GM19351 (cell line): ENCODE data around the gene FBRS.
"Not testable (repeated sequence)": the region's sequence is repeated elsewhere in the genome, so short reads cannot be mapped to it uniquely, and the experiment has no call there.

Experiments used
- ATAC-seq: cut with Tn5 transposase; IDR thresholded peaks from one replicate; pipeline ENCODE4 v1.9.1; 2021; ENCODE audit warnings: mild to moderate bottlenecking, moderate library complexity; ENCODE audit not compliant: unreplicated experiment

FBRS gene

DNA sequence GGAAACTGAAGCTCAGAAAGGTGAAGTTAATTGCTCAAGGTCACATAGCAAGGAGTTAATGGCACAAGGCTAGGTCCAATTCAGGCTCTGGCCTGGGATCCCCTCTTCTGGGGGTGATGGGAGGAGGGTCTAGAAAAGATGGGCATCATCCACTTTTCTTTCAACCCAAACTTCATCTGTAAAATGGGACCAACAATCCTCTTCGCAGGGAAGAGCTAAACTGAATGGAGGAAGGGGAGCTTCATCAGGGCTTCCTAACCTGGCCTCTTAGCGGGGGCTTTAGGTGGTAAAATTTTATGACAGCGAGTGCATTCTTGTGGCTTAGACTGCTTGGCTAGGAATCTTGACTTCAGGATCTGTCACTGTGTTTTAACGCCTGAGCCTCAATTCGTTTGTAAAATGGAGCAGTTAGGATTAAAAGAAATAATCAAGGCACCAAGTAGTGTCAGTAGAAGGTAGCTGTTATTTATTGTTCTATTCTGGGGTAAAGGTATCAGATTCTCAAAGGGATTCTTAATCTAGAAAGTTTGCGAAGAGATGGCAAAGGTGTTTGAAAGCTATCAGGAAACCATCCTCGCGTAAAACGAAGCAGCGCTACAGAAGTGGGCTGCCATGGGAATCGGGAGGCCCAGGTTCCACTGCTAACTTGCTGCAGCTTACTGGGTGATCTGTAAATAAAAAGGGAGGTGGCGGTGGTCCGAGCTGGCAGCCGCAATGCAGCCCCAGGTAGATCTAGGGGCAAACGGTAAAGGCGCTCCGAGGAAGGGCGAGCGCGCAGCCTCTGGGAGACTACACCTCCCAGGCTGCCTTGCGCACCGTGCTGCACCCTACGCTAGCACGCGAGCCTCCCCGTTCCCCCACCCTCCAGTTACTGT lies 39.3 kb downstream of the FBRS start:
- peak; percentile 87 for ATAC-seq

DNA sequence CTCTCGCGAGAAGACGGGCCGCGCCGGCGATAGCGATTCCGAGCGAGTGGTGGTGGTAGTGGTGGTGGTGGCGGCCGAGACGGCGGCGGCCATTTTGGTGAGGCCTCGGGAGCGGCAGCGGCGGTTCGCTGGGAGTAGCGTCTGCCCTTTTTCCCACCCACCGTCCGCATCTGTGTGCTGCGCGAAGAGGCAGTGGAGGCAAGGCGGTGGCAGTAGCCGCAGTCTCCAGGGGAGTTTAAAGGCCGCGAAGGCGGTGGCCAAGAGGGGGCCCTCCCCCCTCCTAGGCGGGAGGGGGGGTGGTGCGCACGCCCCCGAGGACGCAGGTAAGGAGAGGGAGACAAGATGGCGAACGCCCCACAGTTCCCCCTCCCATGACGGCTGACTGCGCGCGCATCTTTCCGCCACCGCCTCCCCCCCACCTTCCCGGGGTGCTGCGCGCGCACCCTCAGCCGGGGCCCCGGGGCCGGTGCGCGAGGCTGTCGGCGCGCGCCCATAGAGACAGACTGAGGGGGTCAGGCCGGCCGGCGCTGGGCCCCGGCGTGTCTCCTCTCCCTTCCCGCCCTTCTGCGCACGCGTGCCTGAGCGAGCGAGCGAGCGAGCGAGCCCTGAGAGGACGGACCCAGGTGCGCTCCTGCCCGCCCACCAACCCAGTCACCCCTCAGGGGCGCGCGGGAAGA lies 40.0 kb downstream of the FBRS start:
- ATAC-seq: peak; percentile 58

DNA sequence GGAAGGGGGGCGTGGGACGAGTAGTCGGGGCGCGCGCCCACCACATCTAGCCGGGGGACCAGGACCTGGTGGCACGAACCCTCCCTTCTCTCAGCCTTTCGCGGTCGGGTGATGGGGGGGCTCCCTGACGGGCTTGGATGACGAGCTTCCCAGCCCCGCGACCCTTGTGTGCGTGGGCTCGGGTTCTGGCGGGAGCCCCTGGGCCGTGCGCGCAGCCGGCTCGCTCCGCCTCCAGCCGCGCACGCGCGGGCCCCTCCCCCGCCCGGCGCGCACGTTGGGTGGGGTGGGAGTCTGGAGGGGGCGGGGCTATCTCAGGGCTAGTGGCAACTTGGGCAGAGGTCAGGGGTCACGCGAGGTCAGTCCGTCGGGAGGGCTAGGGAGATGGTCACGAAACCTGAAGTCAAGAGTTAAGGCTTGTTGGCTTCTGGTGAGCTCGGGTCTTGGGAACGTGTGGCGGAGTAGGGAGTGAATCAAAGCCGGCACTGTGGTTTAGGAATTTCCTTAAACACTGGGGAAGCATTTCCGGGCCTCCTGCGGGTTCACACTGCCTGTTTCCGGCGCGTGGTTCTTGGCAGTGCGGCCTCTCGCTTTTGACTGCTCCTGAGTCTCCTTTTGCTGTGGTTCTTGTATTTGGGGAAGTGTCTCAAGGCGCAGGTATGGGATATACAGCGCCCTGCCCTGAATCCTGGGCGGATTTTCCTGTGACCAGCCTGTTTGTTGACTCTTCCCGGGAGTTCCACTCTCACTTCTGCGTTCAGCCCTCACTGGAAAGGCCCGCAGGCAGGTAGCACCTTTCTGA lies 40.8 kb downstream of the FBRS start, which contains the start of gene SRCAP:
Gene SRCAP, plus strand, starts transcription at position 356 of the 799 bp plus-strand sequence. CDS start 1,654 bp downstream, outside the sequence.
- ATAC-seq: peak; percentile 22

DNA sequence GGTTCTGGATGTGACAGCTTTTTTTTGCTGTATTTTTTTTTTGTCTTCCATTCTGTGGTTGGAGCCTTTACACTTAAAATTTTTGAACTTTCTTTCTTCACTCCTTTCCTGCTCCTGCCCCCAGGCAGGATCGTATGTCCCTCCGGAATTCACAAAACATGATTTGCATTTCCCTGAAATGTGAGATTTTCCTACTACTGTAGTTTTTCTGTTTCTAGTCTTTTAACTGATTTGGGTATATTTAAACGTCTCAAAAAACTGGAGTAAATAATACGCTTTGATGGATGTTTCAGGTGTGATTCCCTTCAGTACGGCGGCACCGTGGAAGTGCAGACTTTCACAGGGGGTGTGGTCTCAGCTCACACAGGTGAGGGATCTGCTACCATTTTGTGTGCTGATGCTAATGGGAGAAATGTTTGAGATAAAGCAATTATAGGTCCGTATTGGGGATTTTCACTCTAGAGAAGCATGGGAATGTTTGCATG lies 41.4 kb downstream of the FBRS start:
- ATAC-seq: no peak

DNA sequence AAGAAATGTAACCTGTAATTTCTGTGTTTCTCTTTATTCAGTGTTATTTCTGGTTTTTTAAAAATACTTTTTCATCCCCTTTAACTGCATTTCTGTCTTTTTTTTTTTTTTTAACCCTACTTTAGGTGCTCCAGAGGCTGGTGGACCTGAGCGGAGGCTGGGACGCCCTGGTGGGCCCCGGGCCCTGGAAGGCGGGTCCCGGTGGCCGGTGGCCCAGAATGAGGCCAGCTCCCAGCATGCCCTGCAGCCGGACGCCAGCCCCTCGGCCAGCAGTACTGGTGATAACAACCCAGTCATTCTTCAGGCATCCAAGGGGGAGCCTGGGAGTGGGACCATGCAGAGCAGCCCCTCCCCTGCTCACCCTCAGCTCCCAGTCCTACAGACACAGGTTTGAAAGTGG lies 42.3 kb downstream of the FBRS start:
- ATAC-seq: no peak

DNA sequence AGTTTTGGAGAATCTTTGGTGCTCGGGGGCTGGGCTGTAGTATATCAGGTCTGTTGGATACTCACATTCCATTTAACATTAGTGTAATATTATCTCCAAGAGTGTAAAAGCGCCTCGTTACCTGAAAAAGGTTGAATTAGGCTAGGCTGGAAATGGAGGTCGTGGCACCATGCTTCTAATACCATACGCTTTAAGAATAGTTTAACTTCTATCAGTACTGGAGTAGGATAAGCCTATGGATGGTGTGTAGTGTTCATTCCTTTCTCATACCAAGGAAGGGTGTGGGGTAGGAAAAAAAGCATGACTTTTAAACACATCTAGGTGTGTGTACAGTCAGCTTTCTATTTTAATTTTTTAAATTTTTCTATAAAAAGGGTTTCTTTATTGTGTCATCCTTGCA lies 42.7 kb downstream of the FBRS start:
- ATAC-seq: no peak

DNA sequence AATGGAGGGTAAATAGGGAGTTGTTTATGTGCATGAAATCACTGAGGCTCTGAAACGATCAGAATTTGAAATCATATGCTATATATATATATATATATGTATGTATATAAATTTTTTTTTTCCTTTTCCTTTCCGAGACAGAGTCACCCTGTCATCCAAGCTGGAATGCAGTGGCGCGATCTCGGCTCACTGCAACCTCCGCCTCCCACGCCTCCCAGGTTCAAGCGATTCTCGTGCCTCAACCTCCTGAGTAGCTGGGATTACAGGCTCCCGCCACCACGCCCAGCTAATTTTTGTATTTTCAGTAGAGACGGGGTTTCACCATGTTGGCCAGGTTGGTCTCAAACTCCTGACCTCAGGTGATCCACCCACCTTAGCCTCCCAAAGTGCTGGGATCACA lies 44.8 kb downstream of the FBRS start:
- ATAC-seq: not testable (repeated sequence)

DNA sequence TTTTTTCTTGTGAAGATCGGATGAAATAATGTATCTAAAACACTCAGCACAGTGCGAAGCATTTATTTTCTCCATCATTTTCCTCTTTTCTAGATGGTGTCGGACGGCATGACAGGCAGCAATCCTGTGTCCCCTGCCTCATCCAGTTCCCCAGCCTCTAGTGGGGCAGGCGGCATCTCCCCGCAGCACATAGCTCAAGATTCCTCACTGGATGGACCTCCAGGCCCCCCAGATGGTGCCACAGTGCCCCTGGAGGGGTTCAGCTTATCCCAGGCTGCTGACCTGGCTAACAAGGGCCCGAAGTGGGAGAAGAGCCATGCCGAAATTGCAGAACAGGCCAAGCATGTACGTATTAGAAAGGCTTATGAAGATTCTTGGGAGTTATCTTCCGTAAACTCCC lies 45.7 kb downstream of the FBRS start:
- no peak for ATAC-seq

DNA sequence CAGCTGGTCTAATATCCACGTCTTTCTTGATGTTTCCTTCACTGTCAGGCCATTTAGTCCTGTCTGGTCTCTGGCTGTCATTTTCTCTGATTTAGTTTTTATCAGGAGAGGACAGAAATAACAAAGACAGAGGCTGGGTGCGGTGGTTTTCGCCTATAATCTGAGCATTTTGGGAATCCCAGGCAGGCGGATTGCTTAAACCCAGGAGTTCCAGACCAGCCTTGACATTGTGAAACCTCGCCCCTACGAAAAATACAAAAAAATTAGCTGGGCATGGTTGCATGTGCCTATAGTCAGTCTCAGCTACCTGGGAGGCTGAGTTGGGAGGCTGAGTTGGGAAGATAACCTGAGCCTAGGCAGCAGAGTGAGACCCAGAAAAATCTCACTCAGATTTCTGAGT lies 47.8 kb downstream of the FBRS start:
- ATAC-seq: no peak

DNA sequence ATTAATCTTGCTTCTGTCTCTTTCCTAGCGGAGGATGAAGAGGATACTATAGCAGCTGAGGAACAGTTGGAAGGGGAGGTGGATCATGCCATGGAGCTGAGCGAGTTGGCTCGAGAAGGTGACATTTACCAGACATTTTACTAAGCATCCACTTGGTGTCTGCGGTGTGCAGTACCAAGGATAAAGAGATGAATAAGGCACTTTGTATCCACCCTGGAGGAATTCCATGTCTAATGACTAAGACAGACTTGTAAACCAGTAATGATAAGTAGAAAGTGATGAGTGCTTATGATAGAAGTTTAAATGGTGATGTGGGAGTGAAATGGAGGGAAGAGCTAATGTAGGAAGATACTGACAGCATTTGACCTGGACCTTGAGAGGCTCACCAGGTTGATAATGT lies 52.7 kb downstream of the FBRS start:
- ATAC-seq: no peak

DNA sequence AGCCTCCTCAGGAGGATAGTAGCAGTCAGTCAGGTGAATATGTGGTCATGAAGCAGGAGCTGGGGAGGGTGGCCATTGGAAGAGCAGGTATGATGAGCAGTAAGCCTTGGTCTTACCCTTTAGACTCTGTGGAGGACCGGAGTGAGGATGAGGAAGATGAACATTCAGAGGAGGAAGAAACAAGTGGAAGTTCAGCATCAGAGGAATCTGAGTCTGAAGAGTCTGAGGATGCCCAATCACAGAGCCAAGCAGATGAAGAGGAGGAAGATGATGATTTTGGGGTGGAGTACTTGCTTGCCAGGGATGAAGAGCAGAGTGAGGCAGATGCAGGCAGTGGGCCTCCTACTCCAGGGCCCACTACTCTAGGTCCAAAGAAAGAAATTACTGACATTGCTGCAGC lies 53.5 kb downstream of the FBRS start:
- no peak for ATAC-seq

DNA sequence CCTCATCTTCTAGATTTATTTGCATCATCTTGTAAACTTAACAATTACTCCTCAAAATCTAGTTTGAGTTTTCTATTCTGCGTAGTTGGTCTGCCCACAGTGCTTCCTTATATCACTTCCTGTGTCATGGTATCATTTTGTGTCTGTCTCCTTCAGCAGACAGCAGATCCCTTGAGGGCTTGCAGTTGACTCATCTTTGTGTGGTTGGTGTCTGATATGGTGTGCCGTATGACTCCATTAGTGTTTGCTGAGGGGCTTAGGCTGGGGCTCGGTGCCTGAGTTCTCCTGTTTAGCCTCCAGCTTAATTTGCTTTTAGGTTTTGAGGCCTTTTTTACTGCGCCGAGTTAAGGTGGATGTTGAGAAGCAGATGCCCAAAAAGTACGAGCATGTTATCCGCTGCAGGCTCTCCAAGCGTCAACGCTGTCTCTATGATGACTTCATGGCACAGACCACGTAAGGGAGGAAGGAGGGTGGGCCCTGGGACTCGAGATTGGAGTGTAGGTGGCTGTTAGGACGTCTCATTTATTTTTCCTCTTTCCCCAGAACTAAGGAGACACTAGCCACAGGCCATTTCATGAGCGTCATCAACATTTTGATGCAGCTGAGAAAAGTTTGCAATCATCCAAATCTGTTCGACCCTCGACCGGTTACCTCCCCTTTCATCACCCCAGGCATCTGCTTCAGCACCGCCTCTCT lies 57.7 kb downstream of the FBRS start:
- no peak for ATAC-seq

DNA sequence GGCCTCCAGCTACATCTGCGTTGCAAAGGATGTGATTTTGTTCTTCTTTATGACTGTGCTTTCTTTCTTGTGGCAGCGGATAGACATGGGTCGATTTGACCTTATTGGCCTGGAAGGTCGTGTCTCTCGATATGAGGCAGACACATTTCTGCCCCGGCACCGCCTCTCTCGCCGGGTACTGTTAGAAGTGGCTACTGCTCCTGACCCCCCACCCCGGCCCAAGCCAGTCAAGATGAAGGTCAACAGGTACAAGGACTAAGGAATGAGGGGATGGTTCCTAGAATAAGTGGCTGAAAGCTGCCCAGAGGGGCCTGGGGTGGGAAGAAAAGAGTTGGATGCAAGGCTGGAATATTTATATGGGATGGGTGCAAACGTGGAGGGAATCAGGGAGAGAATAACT lies 61.9 kb downstream of the FBRS start:
- ATAC-seq: no peak
